VCaP (cell line): Measurements from ENCODE around the gene CENPV.

Source experiments
- H3K27ac ChIP-seq: fragments of 450-650 bp; 2 replicates; pipeline ENCODE4 v1.5.1; 2017
- CTCF ChIP-seq: fragments of 450-650 bp; conservative IDR thresholded peaks from 2 replicates; pipeline ENCODE4 v1.5.1; 2017; ENCODE audit warnings: mild to moderate bottlenecking, moderate library complexity

Gene CENPV

GRCh38 chr17:16371742-16372141 is 18.5 kb upstream of the CENPV start:
- no peak for TF ChIP-seq CTCF

GRCh38 chr17:16364625-16365024 is 11.4 kb upstream of the CENPV start:
- TF ChIP-seq CTCF = no peak
- H3K27ac ChIP-seq = no peak overlapping the region

More at GRCh38 chr17:16371742-16372141, 18.5 kb upstream of the CENPV start:
- no peak overlapping the region for H3K27ac ChIP-seq

GRCh38 chr17:16363749-16364536 is 10.7 kb upstream of the CENPV start:
- H3K27ac ChIP-seq = no peak overlapping the region
- TF ChIP-seq CTCF = peak; percentile 92

- no peak for TF ChIP-seq CTCF
- no peak overlapping the region for H3K27ac ChIP-seq
These were observed 8.6 kb upstream of the CENPV start for GRCh38 chr17:16361874-16362273.

GRCh38 chr17:16358394-16358793 is 5.1 kb upstream of the CENPV start:
- no peak for TF ChIP-seq CTCF
- H3K27ac ChIP-seq = no peak overlapping the region

GRCh38 chr17:16354585-16354984 is 1.3 kb upstream of the CENPV start:
- no peak overlapping the region for H3K27ac ChIP-seq
- no peak for TF ChIP-seq CTCF

- H3K27ac ChIP-seq = peak overlapping the region; percentile 95
- no peak for TF ChIP-seq CTCF
These were observed 477 bp downstream of the CENPV start for GRCh38 chr17:16352667-16353316.
